HepG2 (cell line): Measurements from ENCODE around the gene DCDC2. TPM values are rescaled to one million over a fixed set of nuclear protein-coding genes. Genes with fewer than 3 reads are reported as not detected.
A peak's percentile ranks its signal among the peaks of the same experiment; 100 is the strongest.

Source experiments
- FUBP1 ChIP-seq: sonication (generic); formaldehyde crosslinking; IDR thresholded peaks from 2 replicates; pipeline ENCODE4 v1.5.1; 2020; ENCODE audit warnings: missing genetic modification reagents, mild to moderate bottlenecking, borderline replicate concordance
- SMC3 ChIP-seq: IDR thresholded peaks from 2 replicates; pipeline ENCODE4 v1.6.1; 2011; ENCODE audit warnings: low read length, improper control_type of control experiment
- SNAPC5 ChIP-seq: sonication (generic); formaldehyde crosslinking; IDR thresholded peaks from 2 replicates; pipeline ENCODE4 v1.8.1; 2023; ENCODE audit warnings: mild to moderate bottlenecking, missing genetic modification reagents, borderline replicate concordance
- SPEN ChIP-seq: sonication (generic); formaldehyde crosslinking; IDR thresholded peaks from 2 replicates; pipeline ENCODE4 v1.5.1; 2020; ENCODE audit warnings: low read depth, mild to moderate bottlenecking, missing genetic modification reagents
- TAF1 ChIP-seq: sonication (generic); formaldehyde crosslinking; IDR thresholded peaks from 2 replicates; pipeline ENCODE4 v1.4.0; 2020; ENCODE audit warnings: missing genetic modification reagents
- TOPORS ChIP-seq: sonication (generic); formaldehyde crosslinking; IDR thresholded peaks from 2 replicates; pipeline ENCODE4 v1.8.0; 2023; ENCODE audit warnings: mild to moderate bottlenecking, missing genetic modification reagents
- XRCC5 ChIP-seq: fragments of 200-400 bp; formaldehyde crosslinking; optimal IDR thresholded peaks from 2 replicates; pipeline ENCODE3; 2017; ENCODE audit warnings: mild to moderate bottlenecking, low read length
- ZBTB2 ChIP-seq: sonication (generic); formaldehyde crosslinking; IDR thresholded peaks from 2 replicates; pipeline ENCODE4 v1.8.0; 2022; ENCODE audit warnings: low read depth, missing genetic modification reagents
- ZFP41 ChIP-seq: sonication (generic); formaldehyde crosslinking; IDR thresholded peaks from 2 replicates; pipeline ENCODE4 v1.4.0; 2020; ENCODE audit warnings: mild to moderate bottlenecking, missing genetic modification reagents, borderline replicate concordance
- ZNF318 ChIP-seq: sonication (generic); formaldehyde crosslinking; IDR thresholded peaks from 2 replicates; pipeline ENCODE4 v1.4.0; 2020; ENCODE audit warnings: mild to moderate bottlenecking, missing genetic modification reagents
- ZNF382 ChIP-seq: sonication (generic); formaldehyde crosslinking; IDR thresholded peaks from 2 replicates; pipeline ENCODE4 v1.5.0; 2020; ENCODE audit warnings: missing genetic modification reagents, mild to moderate bottlenecking, borderline replicate concordance
- ZNF737 ChIP-seq: sonication (generic); formaldehyde crosslinking; IDR thresholded peaks from 2 replicates; pipeline ENCODE4 v1.5.0; 2020; ENCODE audit warnings: missing genetic modification reagents, mild to moderate bottlenecking, borderline replicate concordance
- ZNF839 ChIP-seq: sonication (generic); formaldehyde crosslinking; IDR thresholded peaks from 2 replicates; pipeline ENCODE4 v1.4.0; 2020; ENCODE audit warnings: missing genetic modification reagents, mild to moderate bottlenecking, borderline replicate concordance
- polyA plus RNA-seq, 8 experiments: library from polyadenylated mRNA; depleted of rRNA in 3 of 8; stranded (reverse) in 7 of 8; unstranded in 1 of 8; fragments of >200 nt; fragmentation: Illumina TruSeq in 4 of 8; extraction: Trizol in 4 of 8; gene quantifications; 2 replicates each; pipeline versions ENCODE4 v1.2.1 to v1.2.3, GENCODE V29; 2011 to 2016; ENCODE audit warnings: low read depth in 4 of 8, missing spikeins in 1 of 8, mixed read lengths in 1 of 8; ENCODE audit not compliant: insufficient read depth in 1 of 8
- total RNA-seq, 5 experiments: library from RNA; depleted of rRNA; stranded (reverse); fragments of >200 nt; fragmentation: Illumina TruSeq; extraction: Trizol; gene quantifications; 2 replicates each; pipeline ENCODE4 v1.2.3, GENCODE V29; 2016; ENCODE audit warnings: low read depth in 1 of 5
- TF ChIP-seq, protein P1 (sequence below): sonication (generic); formaldehyde crosslinking; IDR thresholded peaks from 2 replicates; pipeline ENCODE4 v1.9.0; 2021; ENCODE audit warnings: missing genetic modification reagents, borderline replicate concordance

The DCDC2 gene
- total and polyA plus RNA-seq, 2 of the 13 experiments (the other 11 are each of a cell fraction or from before 2014, with no cell fraction given): 9.0 to 36.2 TPM

- TF ChIP-seq ZNF318 (no peak), ZNF737 (CRISPR knock-in tag) (no peak), ZNF382 (no peak), SMC3 (peak; percentile 55; the same call in 1 of the 2 replicates), ZFP41 (CRISPR knock-in tag) (no peak), SPEN (CRISPR knock-in tag) (peak; percentile 51; the same call in 1 of the 2 replicates), SNAPC5 (CRISPR knock-in tag) (no peak), ZBTB2 (CRISPR knock-in tag) (no peak), XRCC5 (no peak), FUBP1 (CRISPR knock-in tag) (no peak), TOPORS (CRISPR knock-in tag) (no peak), TAF1 (no peak), ZNF839 (CRISPR knock-in tag) (no peak)
- TF ChIP-seq, protein P1, sequence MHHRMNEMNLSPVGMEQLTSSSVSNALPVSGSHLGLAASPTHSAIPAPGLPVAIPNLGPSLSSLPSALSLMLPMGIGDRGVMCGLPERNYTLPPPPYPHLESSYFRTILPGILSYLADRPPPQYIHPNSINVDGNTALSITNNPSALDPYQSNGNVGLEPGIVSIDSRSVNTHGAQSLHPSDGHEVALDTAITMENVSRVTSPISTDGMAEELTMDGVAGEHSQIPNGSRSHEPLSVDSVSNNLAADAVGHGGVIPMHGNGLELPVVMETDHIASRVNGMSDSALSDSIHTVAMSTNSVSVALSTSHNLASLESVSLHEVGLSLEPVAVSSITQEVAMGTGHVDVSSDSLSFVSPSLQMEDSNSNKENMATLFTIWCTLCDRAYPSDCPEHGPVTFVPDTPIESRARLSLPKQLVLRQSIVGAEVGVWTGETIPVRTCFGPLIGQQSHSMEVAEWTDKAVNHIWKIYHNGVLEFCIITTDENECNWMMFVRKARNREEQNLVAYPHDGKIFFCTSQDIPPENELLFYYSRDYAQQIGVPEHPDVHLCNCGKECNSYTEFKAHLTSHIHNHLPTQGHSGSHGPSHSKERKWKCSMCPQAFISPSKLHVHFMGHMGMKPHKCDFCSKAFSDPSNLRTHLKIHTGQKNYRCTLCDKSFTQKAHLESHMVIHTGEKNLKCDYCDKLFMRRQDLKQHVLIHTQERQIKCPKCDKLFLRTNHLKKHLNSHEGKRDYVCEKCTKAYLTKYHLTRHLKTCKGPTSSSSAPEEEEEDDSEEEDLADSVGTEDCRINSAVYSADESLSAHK (CRISPR knock-in tag): no peak
Observed at GRCh38 chr6:24385536-24386269, 27.8 kb upstream of the DCDC2 start (continued).
